Panc1 (cell line): Measurements from ENCODE around the gene PLXNA2. TPM values are rescaled to one million over a fixed set of nuclear protein-coding genes. Genes with fewer than 3 reads are reported as not detected.

Experiments
- ATAC-seq: fragments of 200-7000 bp; cut with Tn5 transposase; 2 replicates; pipeline ENCODE4 v1.9.1; 2020; ENCODE audit warnings: mild to moderate bottlenecking, moderate library complexity
- BruUV-seq: library from RNA; stranded (reverse); fragments of 400-500 nt; replicated peaks from 2 replicates; lab custom pipeline; 2021; lab: Mats Ljungman, UMichigan
- CTCF ChIA-PET: fragments of 300-600 bp; sonication (Branson Sonifier 250); formaldehyde crosslinking; loops from one replicate; lab custom pipeline; 2022; ENCODE audit warnings: antibody characterized with exemption; lab: Charles Lee
- POLR2A ChIA-PET: fragments of 300-600 bp; sonication (Branson Sonifier 250); formaldehyde crosslinking; loops from one replicate; lab custom pipeline; 2022; ENCODE audit warnings: antibody characterized with exemption; lab: Charles Lee
- DNase-seq: peaks from one replicate; pipeline ENCODE4 v3.0.0-alpha.2; 2010; ENCODE audit warnings: low read depth, low spot score
- H3K27ac ChIP-seq: 2 replicates; pipeline ENCODE4 v1.5.1; 2011; ENCODE audit warnings: mild to moderate bottlenecking, low read length, inconsistent platforms
- H3K27me3 ChIP-seq: fragments of 200-500 bp; sonication (Bioruptor generic); 2 replicates; pipeline ENCODE4 v1.6.0; 2014; ENCODE audit warnings: low read length, inconsistent platforms; ENCODE audit not compliant: control insufficient read depth, insufficient read depth
- H3K36me3 ChIP-seq: fragments of 200-500 bp; sonication (Bioruptor generic); 2 replicates; pipeline ENCODE4 v1.5.1; 2014; ENCODE audit warnings: inconsistent platforms, mild to moderate bottlenecking, low read length, moderate library complexity; ENCODE audit not compliant: control insufficient read depth, insufficient read depth
- H3K4me1 ChIP-seq: 2 replicates; pipeline ENCODE4 v1.5.1; 2011; ENCODE audit warnings: inconsistent platforms, mild to moderate bottlenecking, low read length, moderate library complexity; ENCODE audit not compliant: control insufficient read depth, insufficient read depth
- H3K4me3 ChIP-seq, 2 experiments: 2 replicates each; pipeline ENCODE4 v1.5.1; 2011 to 2012; ENCODE audit warnings: low read depth in 2 of 2, low read length in 2 of 2, mild to moderate bottlenecking in 2 of 2, inconsistent platforms in 1 of 2, moderate library complexity in 1 of 2
- H3K9me3 ChIP-seq: fragments of 200-500 bp; sonication (Bioruptor generic); 2 replicates; pipeline ENCODE4 v1.5.1; 2014; ENCODE audit warnings: low read depth, mild to moderate bottlenecking, inconsistent platforms, low read length, moderate library complexity; ENCODE audit not compliant: control insufficient read depth, insufficient read depth
- CTCF ChIP-seq: fragments of 450-650 bp; IDR thresholded peaks from 2 replicates; pipeline ENCODE4 v1.5.1; 2017; ENCODE audit warnings: mild to moderate bottlenecking
- POLR2AphosphoS5 ChIP-seq: IDR thresholded peaks from 2 replicates; pipeline ENCODE4 v1.6.1; 2012; ENCODE audit warnings: mild to moderate bottlenecking, low read depth, low read length, moderate library complexity
- REST ChIP-seq, 2 experiments: IDR thresholded peaks; 2 replicates each; pipeline ENCODE4 v1.6.1; 2011 to 2012; ENCODE audit warnings: low read depth in 2 of 2, control low read depth in 1 of 2, low read length in 1 of 2, mild to moderate bottlenecking in 1 of 2, moderate library complexity in 1 of 2; ENCODE audit not compliant: insufficient read depth in 1 of 2
- SIN3A ChIP-seq: IDR thresholded peaks from 2 replicates; pipeline ENCODE4 v1.6.1; 2012; ENCODE audit warnings: low read depth, mild to moderate bottlenecking, low read length, moderate library complexity, borderline replicate concordance; ENCODE audit not compliant: insufficient read depth
- TCF7L2 ChIP-seq: IDR thresholded peaks from 2 replicates; pipeline ENCODE4 v1.6.1; 2011; ENCODE audit warnings: mild to moderate bottlenecking, low read depth, low read length, inconsistent platforms
- in situ Hi-C: cut with HindIII; loops from 2 replicates; pipeline ENCODE4 v1.10.0; 2016; ENCODE audit warnings: low sequenced_read_pairs, low pct_unique_long_range_greater_than_20kb
- intact Hi-C: fragments of 100-400 bp; cut with micrococcal nuclease; formaldehyde crosslinking; loops from one replicate; pipeline ENCODE4 v1.10.0; 2022; ENCODE audit not compliant: unreplicated experiment
- total RNA-seq: library from RNA; stranded (reverse); gene quantifications from one replicate; pipeline ENCODE4 v1.2.1, GENCODE V29; 2021; ENCODE audit not compliant: unreplicated experiment

Gene PLXNA2
- total RNA-seq, 1 experiment from 2014 or later, result 0.98 TPM

GRCh38 chr1:208150833-208151458, 93.2 kb downstream of the PLXNA2 start:
- no TSS peak for BruUV-seq
- Histone ChIP-seq H3K27ac (no peak overlapping the region), H3K4me3 (no peak overlapping the region), H3K4me1 (no peaks in the 10 kb centered on the region), H3K36me3 (no peaks in the 10 kb centered on the region), H3K9me3 (no peaks in the 10 kb centered on the region), H3K27me3 (no peaks in the 10 kb centered on the region)
- POLR2A ChIA-PET, result no interaction called here
- no peak for TF ChIP-seq CTCF
- TF ChIP-seq SIN3A, result no peak
- no peak for TF ChIP-seq REST (IDR thresholded peaks at IDR 0.05; ENCODE audit: insufficient read depth in 1 of 2, low read depth in 2 of 2, low read length in 1 of 2)
- TF ChIP-seq POLR2AphosphoS5, result no peak
- TF ChIP-seq TCF7L2, result no peak
- intact Hi-C loops, result no loop called here
- ATAC-seq, result no peak
- in situ Hi-C loops, result no loop called here
- CTCF ChIA-PET, result no interaction called here
- DNase-seq, result no peak

GRCh38 chr1:208149776-208150514, 94.2 kb downstream of the PLXNA2 start:
- no peak for DNase-seq
- Histone ChIP-seq H3K27me3 (no peaks in the 10 kb centered on the region), H3K9me3 (no peaks in the 10 kb centered on the region), H3K4me3 (no peak overlapping the region), H3K4me1 (no peaks in the 10 kb centered on the region), H3K36me3 (no peaks in the 10 kb centered on the region), H3K27ac (no peak overlapping the region)
- intact Hi-C loops (no loop called here), in situ Hi-C loops (no loop called here)
- ATAC-seq, result no peak
- BruUV-seq, result no TSS peak
- POLR2A ChIA-PET, result no interaction called here
- CTCF ChIA-PET, result no interaction called here
- TF ChIP-seq POLR2AphosphoS5 (no peak), REST (IDR thresholded peaks at IDR 0.05; ENCODE audit: insufficient read depth in 1 of 2, low read depth in 2 of 2, low read length in 1 of 2) (no peak), SIN3A (no peak), CTCF (no peak), TCF7L2 (no peak)
